Measurements from ENCODE around the gene ZNF227.
A peak's percentile ranks its signal among the peaks of the same experiment; 100 is the strongest.
"Not testable (repeated sequence)": the region's sequence is repeated elsewhere in the genome, so short reads cannot be mapped to it uniquely, and the experiment has no call there.

ZNF227 gene

GRCh38 chr19:44212250-44212865 lies at the start of gene ZNF227:
Gene ZNF227 (plus strand): TSS chr19:44212532. CDS start chr19:44217793, 5,261 bp downstream.
- Mint-ChIP-seq H3K4me3 (peak within 1 kb of the TSS; percentile 96), H3K27ac (peak within 1 kb of the TSS; percentile 95), H3K27me3 (ENCODE audit: low read depth, poor library complexity) (peaks cover 3% of the 10 kb centered on the region), H3K36me3 (ENCODE audit: low read depth) (peaks cover 55% of the 10 kb centered on the region), H3K4me1 (peaks cover 27% of the 10 kb centered on the region), H3K9me3 (peaks cover 82% of the 10 kb centered on the region)
- DNase-seq = peak; percentile 75
- TF ChIP-seq CTCF (IDR thresholded peaks at IDR 0.05) = no peak

- peaks cover 48% of the 10 kb centered on the region for H3K36me3 Mint-ChIP-seq (ENCODE audit: low read depth)
- no peak overlapping the region for H3K4me3 Mint-ChIP-seq
- TF ChIP-seq CTCF (IDR thresholded peaks at IDR 0.05) = no peak
- peaks cover 89% of the 10 kb centered on the region for H3K9me3 Mint-ChIP-seq
- H3K4me1 Mint-ChIP-seq = peaks cover 23% of the 10 kb centered on the region
- H3K27me3 Mint-ChIP-seq (ENCODE audit: low read depth, poor library complexity) = peaks cover 10% of the 10 kb centered on the region
- no peak for DNase-seq
- H3K27ac Mint-ChIP-seq = no peak overlapping the region
Observed at GRCh38 chr19:44163789-44164188, 48.5 kb upstream of the ZNF227 start.

- TF ChIP-seq CTCF (IDR thresholded peaks at IDR 0.05) = no peak
- Mint-ChIP-seq H3K36me3 (ENCODE audit: low read depth) (peaks cover 48% of the 10 kb centered on the region), H3K27me3 (ENCODE audit: low read depth, poor library complexity) (peaks cover 13% of the 10 kb centered on the region), H3K4me1 (peaks cover 23% of the 10 kb centered on the region), H3K4me3 (peak overlapping the region; percentile 100), H3K9me3 (peaks cover 90% of the 10 kb centered on the region), H3K27ac (peak overlapping the region; percentile 99)
- no peak for DNase-seq
Observed at GRCh38 chr19:44164327-44164672, 48.0 kb upstream of the ZNF227 start.

- H3K27me3 Mint-ChIP-seq (ENCODE audit: low read depth, poor library complexity) = peaks cover 13% of the 10 kb centered on the region
- peak; percentile 78 for DNase-seq
- H3K36me3 Mint-ChIP-seq (ENCODE audit: low read depth) = peaks cover 50% of the 10 kb centered on the region
- TF ChIP-seq CTCF (IDR thresholded peaks at IDR 0.05) = no peak
- H3K9me3 Mint-ChIP-seq = peaks cover 91% of the 10 kb centered on the region
- H3K4me3 Mint-ChIP-seq = peak within 1 kb of the TSS; percentile 100
- H3K27ac Mint-ChIP-seq = peak within 1 kb of the TSS; percentile 99
- H3K4me1 Mint-ChIP-seq = peaks cover 23% of the 10 kb centered on the region
Observed at GRCh38 chr19:44164673-44165512, 47.4 kb upstream of the ZNF227 start, which contains the start of gene ZNF226. Gene ZNF226 (plus strand): TSS chr19:44165100. CDS start chr19:44170081, 4,981 bp downstream.

- peaks cover 16% of the 10 kb centered on the region for H3K4me1 Mint-ChIP-seq
- H3K27ac Mint-ChIP-seq; H3K4me3 Mint-ChIP-seq; H3K27me3 Mint-ChIP-seq (ENCODE audit: low read depth, poor library complexity); DNase-seq: not testable (repeated sequence)
- peaks cover 89% of the 10 kb centered on the region for H3K9me3 Mint-ChIP-seq
- peaks cover 95% of the 10 kb centered on the region for H3K36me3 Mint-ChIP-seq (ENCODE audit: low read depth)
Observed at GRCh38 chr19:44170660-44171059, 41.7 kb upstream of the ZNF227 start.

- Mint-ChIP-seq H3K4me3 (no peak overlapping the region), H3K27ac (no peak overlapping the region), H3K36me3 (ENCODE audit: low read depth) (peaks cover 70% of the 10 kb centered on the region), H3K27me3 (ENCODE audit: low read depth, poor library complexity) (peaks cover 7% of the 10 kb centered on the region), H3K9me3 (peaks cover 97% of the 10 kb centered on the region), H3K4me1 (no peaks in the 10 kb centered on the region)
- DNase-seq = no peak
- no peak for TF ChIP-seq CTCF (IDR thresholded peaks at IDR 0.05)
Observed at GRCh38 chr19:44176590-44176989, 35.7 kb upstream of the ZNF227 start.

Measured in nephron progenitor cell (in vitro differentiated cells).